ENCODE results near the gene C1orf115. TPM values are rescaled to one million over a fixed set of nuclear protein-coding genes. Genes with fewer than 3 reads are reported as not detected.

Gene C1orf115
- total and polyA plus RNA-seq, 3 experiments from 2014 or later, result 0.16 to 1.4 (median 0.18) TPM

- H3K4me3 Mint-ChIP-seq, result no peak overlapping the region
- Histone ChIP-seq H3K27me3 (ENCODE audit: insufficient read depth, low read length, poor library complexity, severe bottlenecking) (peaks cover 3% of the 10 kb centered on the region), H3K9me3 (ENCODE audit: low read length) (no peaks in the 10 kb centered on the region), H3K4me1 (ENCODE audit: insufficient read depth, low read length) (no peaks in the 10 kb centered on the region), H3K4me3 (ENCODE audit: low read length) (no peak overlapping the region), H3K36me3 (ENCODE audit: insufficient read depth, low read length) (no peaks in the 10 kb centered on the region), H3K27ac (ENCODE audit: low read depth, low read length) (no peak overlapping the region)
- peaks cover 5 to 16% of the 10 kb centered on the region in 2 donors for H3K27me3 Mint-ChIP-seq
- H3K4me1 Mint-ChIP-seq, result peaks cover 5 to 13% (median 5%) of the 10 kb centered on the region in 3 donors
- H3K36me3 Mint-ChIP-seq, result no peaks in the 10 kb centered on the region
- ChIA-PET CTCF (no interaction called here), POLR2A (no interaction called here)
- no peak for DNase-seq
- peaks cover 0 to 2% (median 0%) of the 10 kb centered on the region in 5 donors for H3K9me3 Mint-ChIP-seq
- no peak overlapping the region for H3K27ac Mint-ChIP-seq
Observed at GRCh38 chr1:220687809-220688208, 2.4 kb upstream of the C1orf115 start.

GRCh38 chr1:220689666-220690065 lies 497 bp upstream of the C1orf115 start:
- peak overlapping the region; percentile 46 for H3K4me3 ChIP-seq (ENCODE audit: low read length)
- Mint-ChIP-seq H3K4me1 (peaks cover 5 to 13% (median 5%) of the 10 kb centered on the region in 3 donors), H3K27ac (peak overlapping the region in 1 of 8 donors; percentile 6), H3K4me3 (peak overlapping the region in 5 of 7 donors; percentile 1 to 78 (median 65)), H3K9me3 (peaks cover 0 to 2% (median 0%) of the 10 kb centered on the region in 5 donors), H3K36me3 (no peaks in the 10 kb centered on the region), H3K27me3 (peaks cover 5 to 16% of the 10 kb centered on the region in 2 donors)
- no peaks in the 10 kb centered on the region for H3K27me3 ChIP-seq (ENCODE audit: insufficient read depth, low read length, poor library complexity, severe bottlenecking)
- H3K4me1 ChIP-seq (ENCODE audit: insufficient read depth, low read length), result no peaks in the 10 kb centered on the region
- ChIA-PET POLR2A (no interaction called here), CTCF (interaction anchor here (1.3 kb wide), 1 partner anchor 9 kb away, joined by 4 read pairs; no protein-coding TSS in a partner anchor)
- H3K9me3 ChIP-seq (ENCODE audit: low read length), result no peaks in the 10 kb centered on the region
- no peak overlapping the region for H3K27ac ChIP-seq (ENCODE audit: low read depth, low read length)
- no peaks in the 10 kb centered on the region for H3K36me3 ChIP-seq (ENCODE audit: insufficient read depth, low read length)
- DNase-seq, result no peak

GRCh38 chr1:220691053-220691684 lies 1.0 kb downstream of the C1orf115 start:
- H3K27ac ChIP-seq (ENCODE audit: low read depth, low read length), result no peak overlapping the region
- Mint-ChIP-seq H3K4me3 (peak overlapping the region; percentile 22 to 82 (median 53)), H3K9me3 (peaks cover 0 to 2% (median 0%) of the 10 kb centered on the region in 5 donors), H3K27me3 (peaks cover 5 to 16% of the 10 kb centered on the region in 2 donors), H3K36me3 (no peaks in the 10 kb centered on the region), H3K4me1 (peaks cover 5 to 13% (median 5%) of the 10 kb centered on the region in 3 donors), H3K27ac (no peak overlapping the region)
- no peak overlapping the region for H3K4me3 ChIP-seq (ENCODE audit: low read length)
- ChIA-PET CTCF (interaction anchor here (1.8 kb wide), 1 partner anchor 42 kb away, joined by 5 read pairs; no protein-coding TSS in a partner anchor), POLR2A (no interaction called here)
- H3K27me3 ChIP-seq (ENCODE audit: insufficient read depth, low read length, poor library complexity, severe bottlenecking), result no peaks in the 10 kb centered on the region
- H3K9me3 ChIP-seq (ENCODE audit: low read length), result no peaks in the 10 kb centered on the region
- no peaks in the 10 kb centered on the region for H3K36me3 ChIP-seq (ENCODE audit: insufficient read depth, low read length)
- H3K4me1 ChIP-seq (ENCODE audit: insufficient read depth, low read length), result no peaks in the 10 kb centered on the region
- DNase-seq, result no peak

- no peak for DNase-seq
- POLR2A ChIA-PET, result no interaction called here
- Histone ChIP-seq H3K4me3 (ENCODE audit: low read length) (no peak overlapping the region), H3K27ac (ENCODE audit: low read depth, low read length) (no peak overlapping the region), H3K4me1 (ENCODE audit: insufficient read depth, low read length) (no peaks in the 10 kb centered on the region), H3K27me3 (ENCODE audit: insufficient read depth, low read length, poor library complexity, severe bottlenecking) (no peaks in the 10 kb centered on the region), H3K9me3 (ENCODE audit: low read length) (no peaks in the 10 kb centered on the region), H3K36me3 (ENCODE audit: insufficient read depth, low read length) (no peaks in the 10 kb centered on the region)
- CTCF ChIA-PET, result interaction anchor here (1.1 to 1.8 kb wide), 2 partner anchors 11 to 41 kb away, joined by 3 to 5 read pairs; no protein-coding TSS in a partner anchor
- Mint-ChIP-seq H3K36me3 (no peaks in the 10 kb centered on the region), H3K4me3 (no peak overlapping the region), H3K4me1 (peaks cover 5 to 13% (median 5%) of the 10 kb centered on the region in 3 donors), H3K9me3 (peaks cover 0 to 2% (median 0%) of the 10 kb centered on the region in 5 donors), H3K27ac (no peak overlapping the region), H3K27me3 (peaks cover 0 to 14% of the 10 kb centered on the region in 2 donors)
Observed at GRCh38 chr1:220692436-220693228, 2.5 kb downstream of the C1orf115 start.

GRCh38 chr1:220694866-220695382 lies 4.8 kb downstream of the C1orf115 start:
- H3K4me1 Mint-ChIP-seq, result peaks cover 1 to 9% (median 2%) of the 10 kb centered on the region in 3 donors
- Histone ChIP-seq H3K27me3 (ENCODE audit: insufficient read depth, low read length, poor library complexity, severe bottlenecking) (no peaks in the 10 kb centered on the region), H3K4me3 (ENCODE audit: low read length) (no peak overlapping the region), H3K9me3 (ENCODE audit: low read length) (no peaks in the 10 kb centered on the region), H3K27ac (ENCODE audit: low read depth, low read length) (no peak overlapping the region), H3K36me3 (ENCODE audit: insufficient read depth, low read length) (no peaks in the 10 kb centered on the region), H3K4me1 (ENCODE audit: insufficient read depth, low read length) (no peaks in the 10 kb centered on the region)
- CTCF ChIA-PET, result no interaction called here
- no peaks in the 10 kb centered on the region for H3K36me3 Mint-ChIP-seq
- DNase-seq, result no peak
- no peak overlapping the region for H3K4me3 Mint-ChIP-seq
- peaks cover 1 to 10% of the 10 kb centered on the region in 2 donors for H3K27me3 Mint-ChIP-seq
- no peak overlapping the region for H3K27ac Mint-ChIP-seq
- peaks cover 0 to 2% (median 0%) of the 10 kb centered on the region in 5 donors for H3K9me3 Mint-ChIP-seq
- POLR2A ChIA-PET, result no interaction called here

- no peak for DNase-seq
- Histone ChIP-seq H3K4me3 (ENCODE audit: low read length) (no peak overlapping the region), H3K27ac (ENCODE audit: low read depth, low read length) (no peak overlapping the region), H3K27me3 (ENCODE audit: insufficient read depth, low read length, poor library complexity, severe bottlenecking) (no peaks in the 10 kb centered on the region), H3K36me3 (ENCODE audit: insufficient read depth, low read length) (no peaks in the 10 kb centered on the region), H3K9me3 (ENCODE audit: low read length) (no peaks in the 10 kb centered on the region), H3K4me1 (ENCODE audit: insufficient read depth, low read length) (no peaks in the 10 kb centered on the region)
- no peak overlapping the region for H3K4me3 Mint-ChIP-seq
- peaks cover 0 to 2% (median 0%) of the 10 kb centered on the region in 5 donors for H3K9me3 Mint-ChIP-seq
- POLR2A ChIA-PET, result no interaction called here
- CTCF ChIA-PET, result no interaction called here
- H3K4me1 Mint-ChIP-seq, result peaks cover 0 to 5% (median 1%) of the 10 kb centered on the region in 3 donors
- H3K27ac Mint-ChIP-seq, result no peak overlapping the region
- H3K36me3 Mint-ChIP-seq, result no peaks in the 10 kb centered on the region
- peaks cover 1 to 9% of the 10 kb centered on the region in 2 donors for H3K27me3 Mint-ChIP-seq
Observed at GRCh38 chr1:220695426-220695825, 5.3 kb downstream of the C1orf115 start.

GRCh38 chr1:220696226-220696862 lies 6.2 kb downstream of the C1orf115 start:
- Mint-ChIP-seq H3K27me3 (peaks cover 3 to 4% of the 10 kb centered on the region in 2 donors), H3K36me3 (no peaks in the 10 kb centered on the region), H3K9me3 (peaks cover 0 to 2% (median 0%) of the 10 kb centered on the region in 5 donors), H3K4me1 (no peaks in the 10 kb centered on the region), H3K4me3 (no peak overlapping the region), H3K27ac (no peak overlapping the region)
- Histone ChIP-seq H3K36me3 (ENCODE audit: insufficient read depth, low read length) (no peaks in the 10 kb centered on the region), H3K9me3 (ENCODE audit: low read length) (no peaks in the 10 kb centered on the region), H3K4me3 (ENCODE audit: low read length) (no peak overlapping the region), H3K27ac (ENCODE audit: low read depth, low read length) (no peak overlapping the region), H3K4me1 (ENCODE audit: insufficient read depth, low read length) (no peaks in the 10 kb centered on the region), H3K27me3 (ENCODE audit: insufficient read depth, low read length, poor library complexity, severe bottlenecking) (no peaks in the 10 kb centered on the region)
- DNase-seq, result no peak
- ChIA-PET CTCF (no interaction called here), POLR2A (no interaction called here)
